ENCODE data around the gene BMP8B. TPM values are rescaled to one million over a fixed set of nuclear protein-coding genes. Genes with fewer than 3 reads are reported as not detected.

The BMP8B gene
- total and polyA plus RNA-seq, 2 of the 8 experiments (the other 6 are each of a cell fraction or from before 2014, with no cell fraction given): 0.37 to 0.50 TPM

- Histone ChIP-seq H3K23me2 (ENCODE audit: low read depth, low read length) (no peaks in the 10 kb centered on the region), H2AK5ac (ENCODE audit: low read depth, low read length) (no peak overlapping the region), H3K14ac (ENCODE audit: insufficient read length) (no peak overlapping the region), H3K79me1 (ENCODE audit: low read depth, low read length) (no peaks in the 10 kb centered on the region), H3K36me3 (ENCODE audit: control insufficient read depth in 2 of 4, insufficient read depth in 4 of 4, low read length in 3 of 4) (no peaks in the 10 kb centered on the region), H3K4me1 (replicated peaks in 1 of 4; ENCODE audit: control insufficient read depth in 3 of 4, insufficient read depth in 4 of 4, low read length in 3 of 4) (no peaks in the 10 kb centered on the region), H3K4me2 (ENCODE audit: insufficient read depth in 1 of 2, low read depth in 2 of 2, low read length in 2 of 2) (no peak overlapping the region), H4K91ac (replicated peaks; ENCODE audit: insufficient read length, low read length) (no peak overlapping the region), H2AFZ (ENCODE audit: low read length) (no peak overlapping the region), H4K8ac (ENCODE audit: extremely low read depth, insufficient read depth, low read length) (no peak overlapping the region), H3K79me2 (ENCODE audit: control insufficient read depth in 1 of 2, insufficient read depth in 2 of 2, low read length in 2 of 2) (no peaks in the 10 kb centered on the region), H3K56ac (replicated peaks; ENCODE audit: insufficient read length, low read depth, low read length) (no peak overlapping the region), H4K20me1 (replicated peaks in 1 of 2; ENCODE audit: control insufficient read depth in 1 of 2, insufficient read depth in 2 of 2, low read length in 2 of 2) (peaks cover 2 to 10% of the 10 kb centered on the region in 2 experiments), H3K9me3 (ENCODE audit: insufficient read depth in 2 of 2, low read depth in 1 of 2, low read length in 1 of 2) (no peaks in the 10 kb centered on the region), H3K9ac (replicated peaks in 1 of 4; ENCODE audit: extremely low read depth in 1 of 4, low read depth in 3 of 4, low read length in 3 of 4) (no peak overlapping the region), H3K27ac (ENCODE audit: low read depth, low read length) (no peak overlapping the region), H2BK120ac (replicated peaks; ENCODE audit: low read depth, low read length) (no peak overlapping the region), H3K27me3 (replicated peaks in 1 of 4; ENCODE audit: control insufficient read depth in 3 of 4, extremely low read depth in 1 of 4, insufficient read depth in 3 of 4, low read length in 3 of 4) (peaks cover 22 to 59% (median 41%) of the 10 kb centered on the region in 4 experiments), H3K4ac (replicated peaks; ENCODE audit: insufficient read length, low read depth, low read length) (no peak overlapping the region), H3K23ac (ENCODE audit: insufficient read length) (no peak overlapping the region), H2BK20ac (ENCODE audit: low read length) (no peak overlapping the region), H4K5ac (ENCODE audit: insufficient read length, low read depth, low read length) (no peak overlapping the region), H3K4me3 (ENCODE audit: extremely low read depth in 1 of 4, insufficient read depth in 2 of 4, low read depth in 3 of 4, low read length in 4 of 4) (no peak overlapping the region), H2BK12ac (ENCODE audit: low read depth, low read length) (no peak overlapping the region), H2BK15ac (ENCODE audit: low read length) (no peak overlapping the region), H2BK5ac (ENCODE audit: low read depth, low read length) (no peak overlapping the region), H3K18ac (ENCODE audit: extremely low read depth, low read length) (no peak overlapping the region)
- ChIA-PET CTCF (ENCODE audit: partially characterized antibody) (interaction anchor here (1.4 to 7.8 kb wide), 5 partner anchors 13 to 78 kb away, joined by 4 to 72 read pairs (median 7); partner anchors contain the start of gene NT5C1A), POLR2A (ENCODE audit: partially characterized antibody) (no interaction called here)
- DNase-seq (ENCODE audit: low read depth in 1 of 2, low spot score in 2 of 2): no peak
- no peak for FAIRE-seq
- TF ChIP-seq SIN3A (conservative IDR thresholded peaks at IDR 0.05 in 1 of 2, IDR thresholded peaks at IDR 0.05 in 1 of 2; ENCODE audit: low read depth in 1 of 2, low read length in 2 of 2): no peak
- no peak for TF ChIP-seq JUN (IDR thresholded peaks at IDR 0.05; ENCODE audit: low read depth, low read length)
- no peak for TF ChIP-seq TCF12 (IDR thresholded peaks at IDR 0.05; ENCODE audit: low read depth, low read length)
- TF ChIP-seq MAFK (IDR thresholded peaks at IDR 0.05; ENCODE audit: low read depth, low read length): no peak
- TF ChIP-seq ASH2L (IDR thresholded peaks at IDR 0.05; ENCODE audit: low read length): no peak
- no peak for TF ChIP-seq SIRT6 (IDR thresholded peaks at IDR 0.05; ENCODE audit: low read length)
- no peak for TF ChIP-seq JUND (IDR thresholded peaks at IDR 0.05; ENCODE audit: low read length)
- TF ChIP-seq RNF2 (IDR thresholded peaks at IDR 0.05; ENCODE audit: borderline replicate concordance, low read depth, low read length, missing control alignments, poor library complexity, severe bottlenecking): no peak
- TF ChIP-seq GABPA (IDR thresholded peaks at IDR 0.05; ENCODE audit: borderline replicate concordance, insufficient read depth, low read length): no peak
- no peak for TF ChIP-seq ATF2 (IDR thresholded peaks at IDR 0.05; ENCODE audit: low read length)
- no peak for TF ChIP-seq SAP30 (IDR thresholded peaks at IDR 0.05; ENCODE audit: insufficient read depth, insufficient replicate concordance, low read length)
- TF ChIP-seq SIX5 (IDR thresholded peaks at IDR 0.05; ENCODE audit: low read depth, low read length): no peak
- TF ChIP-seq RBBP5 (IDR thresholded peaks at IDR 0.05; ENCODE audit: borderline replicate concordance, low read depth, low read length): no peak
These were observed 67.0 kb downstream of the BMP8B start for GRCh38 chr1:39721664-39722063.
